HCT116 (cell line): ENCODE measurements around the gene DGKZ. TPM values are rescaled to one million over a fixed set of nuclear protein-coding genes. Genes with fewer than 3 reads are reported as not detected.
"Not testable (repeated sequence)": the region's sequence is repeated elsewhere in the genome, so short reads cannot be mapped to it uniquely, and the experiment has no call there.

Experiments
- ATAC-seq: fragments of 200-7000 bp; cut with Tn5 transposase; 2 replicates; pipeline ENCODE4 v1.9.1; 2020; ENCODE audit warnings: mild to moderate bottlenecking, moderate library complexity
- BruUV-seq: library from RNA; stranded (reverse); fragments of 400-500 nt; replicated peaks from 2 replicates; lab custom pipeline; 2021; lab: Mats Ljungman, UMichigan
- CTCF ChIA-PET: fragments of 300-600 bp; sonication (Branson Sonifier 250); formaldehyde crosslinking; loops from one replicate; lab custom pipeline; 2021; ENCODE audit warnings: antibody characterized with exemption; lab: Charles Lee
- POLR2A ChIA-PET: fragments of 300-600, 350-600 bp; sonication (Branson Sonifier 250); formaldehyde crosslinking; loops from one replicate; lab custom pipeline; 2021; ENCODE audit warnings: antibody characterized with exemption; lab: Charles Lee
- RAD21 ChIA-PET, 2 experiments: fragments of 300-600 bp; sonication (Branson Sonifier 250); formaldehyde crosslinking; loops; one replicate each; lab custom pipeline; 2023; ENCODE audit warnings: low total read pairs in 2 of 2; ENCODE audit not compliant: uncharacterized antibody in 2 of 2, unreplicated experiment in 2 of 2, low non-redundant PET in 1 of 2; lab: Charles Lee
- DNase-seq: peaks from one replicate; pipeline ENCODE4 v3.0.0-alpha.2; 2010; ENCODE audit warnings: low read depth, low spot score
- H2AFZ ChIP-seq: fragments of 200-600 bp; shearing (Covaris generic), sonication (generic); 2 replicates; pipeline ENCODE4 v1.6.1; 2017; ENCODE audit warnings: low read depth, mixed run types, mixed read lengths, antibody characterized with exemption, low read length; ENCODE audit not compliant: poor library complexity, severe bottlenecking
- H3K27ac ChIP-seq: 2 replicates; pipeline ENCODE4 v1.5.1; 2012; ENCODE audit warnings: low read depth, low read length
- H3K27me3 ChIP-seq: fragments of 200-600 bp; sonication (generic); 2 replicates; pipeline ENCODE4 v1.6.1; 2016; ENCODE audit warnings: mixed run types, low read length, mixed read lengths; ENCODE audit not compliant: insufficient read depth
- H3K36me3 ChIP-seq, 2 experiments: fragments of 200-500 bp in 1 of 2; fragments of 200-600 bp in 1 of 2; sonication (Bioruptor generic) in 1 of 2; sonication (generic) in 1 of 2; 2 replicates each; pipeline versions ENCODE4 v1.5.1 to v1.6.1; 2014 to 2016; ENCODE audit warnings: low read length in 2 of 2, inconsistent platforms in 1 of 2, mixed read lengths in 1 of 2, mixed run types in 1 of 2; ENCODE audit not compliant: insufficient read depth in 2 of 2, control insufficient read depth in 1 of 2
- H3K4me1 ChIP-seq, 2 experiments: fragments of 200-600 bp in 1 of 2; sonication (generic) in 1 of 2; 2 replicates each; pipeline versions ENCODE4 v1.5.1 to v1.6.1; 2012 to 2017; ENCODE audit warnings: low read length in 2 of 2, inconsistent platforms in 1 of 2, mild to moderate bottlenecking in 1 of 2, mixed read lengths in 1 of 2, mixed run types in 1 of 2, moderate library complexity in 1 of 2; ENCODE audit not compliant: insufficient read depth in 2 of 2, control insufficient read depth in 1 of 2
- H3K4me2 ChIP-seq: fragments of 200-600 bp; sonication (generic); 2 replicates; pipeline ENCODE4 v1.6.1; 2017; ENCODE audit warnings: mixed run types, low read length, mixed read lengths
- H3K4me3 ChIP-seq, 2 experiments: fragments of 200-600 bp in 1 of 2; sonication (generic) in 1 of 2; replicated peaks in 1 of 2; 2 replicates each; pipeline ENCODE4 v1.5.1; 2011 to 2016; ENCODE audit warnings: low read length in 2 of 2, control low read depth in 1 of 2, low read depth in 1 of 2, mild to moderate bottlenecking in 1 of 2, mixed read lengths in 1 of 2, mixed run types in 1 of 2
- H3K79me2 ChIP-seq: fragments of 200-600 bp; sonication (generic); 2 replicates; pipeline ENCODE4 v1.6.1; 2017; ENCODE audit warnings: mild to moderate bottlenecking, mixed run types, low read length, moderate library complexity, mixed read lengths; ENCODE audit not compliant: insufficient read depth
- H3K9ac ChIP-seq: fragments of 200-600 bp; sonication (generic); 2 replicates; pipeline ENCODE4 v1.6.1; 2016; ENCODE audit warnings: low read length, mixed read lengths
- H3K9me2 ChIP-seq: fragments of 200-600 bp; sonication (generic), shearing (Covaris generic); 2 replicates; pipeline ENCODE4 v1.6.1; 2017; ENCODE audit warnings: mixed run types, mild to moderate bottlenecking, moderate library complexity; ENCODE audit not compliant: insufficient read depth
- H3K9me3 ChIP-seq, 2 experiments: fragments of 200-500 bp in 1 of 2; fragments of 200-600 bp in 1 of 2; sonication (Bioruptor generic) in 1 of 2; sonication (generic) in 1 of 2; 2 replicates each; pipeline ENCODE4 v1.6.1; 2014 to 2017; ENCODE audit warnings: low read length in 2 of 2, mixed read lengths in 2 of 2, inconsistent platforms in 1 of 2, low read depth in 1 of 2, mild to moderate bottlenecking in 1 of 2, mixed run types in 1 of 2, moderate library complexity in 1 of 2; ENCODE audit not compliant: control insufficient read depth in 1 of 2, insufficient read depth in 1 of 2
- H4K20me1 ChIP-seq: fragments of 200-600 bp; sonication (generic), shearing (Covaris generic); 2 replicates; pipeline ENCODE4 v1.6.1; 2017; ENCODE audit warnings: mixed run types, mild to moderate bottlenecking, moderate library complexity; ENCODE audit not compliant: insufficient read depth
- CBX3 ChIP-seq: IDR thresholded peaks from 2 replicates; pipeline ENCODE4 v1.6.1; 2012; ENCODE audit warnings: low read depth
- EGR1 ChIP-seq: IDR thresholded peaks from 2 replicates; pipeline ENCODE4 v1.6.1; 2012; ENCODE audit warnings: low read depth
- EZH2phosphoT487 ChIP-seq: fragments of 200-600 bp; IDR thresholded peaks from 2 replicates; pipeline ENCODE4 v1.6.1; 2018; ENCODE audit warnings: antibody characterized with exemption, borderline replicate concordance
- POLR2A ChIP-seq: IDR thresholded peaks from 2 replicates; pipeline ENCODE4 v1.7.0; 2011; ENCODE audit warnings: borderline replicate concordance; ENCODE audit not compliant: insufficient read depth, insufficient read length; ENCODE audit errors: extremely low read depth
- RAD21 ChIP-seq: IDR thresholded peaks from 2 replicates; pipeline ENCODE4 v1.6.1; 2012; ENCODE audit warnings: low read depth, mild to moderate bottlenecking
- SIN3A ChIP-seq: IDR thresholded peaks from 2 replicates; pipeline ENCODE4 v1.6.1; 2012; ENCODE audit warnings: low read depth
- SRF ChIP-seq: IDR thresholded peaks from 2 replicates; pipeline ENCODE4 v1.6.1; 2012; ENCODE audit warnings: low read depth
- TCF7L2 ChIP-seq: IDR thresholded peaks from 2 replicates; pipeline ENCODE4 v1.7.0; 2011; ENCODE audit warnings: borderline replicate concordance, inconsistent platforms; ENCODE audit not compliant: insufficient read depth, insufficient read length; ENCODE audit errors: extremely low read depth
- YY1 ChIP-seq: IDR thresholded peaks from 2 replicates; pipeline ENCODE4 v1.6.1; 2011; ENCODE audit warnings: low read length, low read depth, moderate library complexity, mild to moderate bottlenecking; ENCODE audit not compliant: insufficient replicate concordance; ENCODE audit errors: extremely low read depth
- intact Hi-C: fragments of 100-400 bp; cut with micrococcal nuclease; formaldehyde crosslinking; loops from 2 replicates; pipeline ENCODE4 v1.10.0; 2022
- total RNA-seq: library from RNA; stranded (reverse); gene quantifications from one replicate; pipeline ENCODE4 v1.2.1, GENCODE V29; 2021; ENCODE audit not compliant: unreplicated experiment
- TF ChIP-seq, protein P1 (sequence below): IDR thresholded peaks from 2 replicates; pipeline ENCODE4 v1.6.1; 2012
- TF ChIP-seq, protein P2 (sequence below), 3 experiments: fragments of 200-600 bp in 1 of 3; sonication (generic) in 1 of 3; IDR thresholded peaks in 2 of 3; conservative IDR thresholded peaks in 1 of 3; 2 replicates each; pipeline ENCODE4 v1.5.1; 2012 to 2017; ENCODE audit warnings: low read depth in 2 of 3, low read length in 2 of 3, antibody characterized with exemption in 1 of 3, borderline replicate concordance in 1 of 3, control low read depth in 1 of 3, mild to moderate bottlenecking in 1 of 3, mixed read lengths in 1 of 3, mixed run types in 1 of 3, moderate library complexity in 1 of 3; ENCODE audit not compliant: insufficient read depth in 1 of 3
- TF ChIP-seq, protein P3 (sequence below): IDR thresholded peaks from 2 replicates; pipeline ENCODE4 v1.6.1; 2012
- TF ChIP-seq, protein P4 (sequence below): IDR thresholded peaks from 2 replicates; pipeline ENCODE4 v1.6.1; 2012; ENCODE audit warnings: low read depth

Gene DGKZ
- total RNA-seq, 1 experiment from 2014 or later: 70.2 TPM

DNA sequence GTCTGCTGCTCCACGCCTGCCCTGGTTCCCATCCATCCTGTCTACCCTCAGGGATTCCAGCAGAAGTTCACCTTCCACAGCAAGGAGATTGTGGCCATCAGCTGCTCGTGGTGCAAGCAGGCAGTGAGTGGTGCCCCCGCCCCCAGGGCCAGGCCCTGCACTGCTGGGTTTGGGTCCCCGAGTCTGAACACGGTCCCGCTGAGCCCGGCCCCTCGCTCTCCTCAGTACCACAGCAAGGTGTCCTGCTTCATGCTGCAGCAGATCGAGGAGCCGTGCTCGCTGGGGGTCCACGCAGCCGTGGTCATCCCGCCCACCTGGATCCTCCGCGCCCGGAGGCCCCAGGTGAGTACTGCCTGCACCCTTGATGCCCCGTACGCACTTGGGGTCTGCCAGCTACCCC lies 24.0 kb downstream of the DGKZ start:
- CTCF ChIA-PET, H3K9ac ChIP-seq, DNase-seq, H3K9me2 ChIP-seq, intact Hi-C loops, BruUV-seq, H3K9me3 ChIP-seq, H4K20me1 ChIP-seq, ATAC-seq, H3K27ac ChIP-seq, H2AFZ ChIP-seq, POLR2A ChIA-PET, H3K4me3 ChIP-seq, H3K4me2 ChIP-seq, H3K79me2 ChIP-seq, H3K27me3 ChIP-seq, RAD21 ChIA-PET: not testable (repeated sequence)
- peaks cover 5 to 12% of the 10 kb centered on the region in 2 experiments; a peak in 3 of 4 replicates for H3K36me3 ChIP-seq
- peaks cover 0 to 22% of the 10 kb centered on the region in 2 experiments; a peak in 2 of 4 replicates for H3K4me1 ChIP-seq

DNA sequence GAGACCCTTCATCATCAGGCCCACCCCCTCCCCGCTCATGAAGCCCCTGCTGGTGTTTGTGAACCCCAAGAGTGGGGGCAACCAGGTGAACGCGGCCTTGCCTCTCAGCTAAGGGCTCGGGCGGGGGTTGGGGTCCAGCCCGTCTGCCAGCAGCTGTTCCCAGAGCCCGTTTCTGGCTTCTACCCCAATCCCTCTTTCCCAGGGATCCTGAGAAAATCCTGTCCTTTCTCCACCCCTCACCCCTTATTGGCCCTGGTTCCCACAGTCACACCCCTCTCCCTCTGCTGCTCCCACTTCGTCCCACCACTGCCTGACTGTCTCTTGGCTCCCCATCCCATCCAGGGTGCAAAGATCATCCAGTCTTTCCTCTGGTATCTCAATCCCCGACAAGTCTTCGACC lies 24.8 kb downstream of the DGKZ start:
- ATAC-seq: no peak
- H3K9ac ChIP-seq: no peak overlapping the region
- H3K4me2 ChIP-seq: no peak overlapping the region
- no peaks in the 10 kb centered on the region for H3K9me2 ChIP-seq
- CTCF ChIA-PET: no interaction called here
- peaks cover 5 to 12% of the 10 kb centered on the region in 2 experiments; a peak in 3 of 4 replicates for H3K36me3 ChIP-seq
- no peak overlapping the region for H3K4me3 ChIP-seq
- POLR2A ChIA-PET: no interaction called here
- no peak overlapping the region for H3K27ac ChIP-seq
- H3K4me1 ChIP-seq: peaks cover 0 to 17% of the 10 kb centered on the region in 2 experiments; a peak in 2 of 4 replicates
- intact Hi-C loops: no loop called here
- DNase-seq: no peak
- RAD21 ChIA-PET: no interaction called here
- H2AFZ ChIP-seq: no peak overlapping the region
- H4K20me1 ChIP-seq: no peaks in the 10 kb centered on the region
- no peaks in the 10 kb centered on the region for H3K27me3 ChIP-seq
- BruUV-seq: no TSS peak
- H3K79me2 ChIP-seq: no peaks in the 10 kb centered on the region
- H3K9me3 ChIP-seq: no peaks in the 10 kb centered on the region
- TF ChIP-seq EZH2phosphoT487: no peak
- no peak for TF ChIP-seq TCF7L2
- TF ChIP-seq, protein P1, sequence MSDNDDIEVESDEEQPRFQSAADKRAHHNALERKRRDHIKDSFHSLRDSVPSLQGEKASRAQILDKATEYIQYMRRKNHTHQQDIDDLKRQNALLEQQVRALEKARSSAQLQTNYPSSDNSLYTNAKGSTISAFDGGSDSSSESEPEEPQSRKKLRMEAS: no peak
- no peak for TF ChIP-seq CBX3
- no peak for TF ChIP-seq POLR2A
- TF ChIP-seq RAD21: no peak
- TF ChIP-seq, protein P2, sequence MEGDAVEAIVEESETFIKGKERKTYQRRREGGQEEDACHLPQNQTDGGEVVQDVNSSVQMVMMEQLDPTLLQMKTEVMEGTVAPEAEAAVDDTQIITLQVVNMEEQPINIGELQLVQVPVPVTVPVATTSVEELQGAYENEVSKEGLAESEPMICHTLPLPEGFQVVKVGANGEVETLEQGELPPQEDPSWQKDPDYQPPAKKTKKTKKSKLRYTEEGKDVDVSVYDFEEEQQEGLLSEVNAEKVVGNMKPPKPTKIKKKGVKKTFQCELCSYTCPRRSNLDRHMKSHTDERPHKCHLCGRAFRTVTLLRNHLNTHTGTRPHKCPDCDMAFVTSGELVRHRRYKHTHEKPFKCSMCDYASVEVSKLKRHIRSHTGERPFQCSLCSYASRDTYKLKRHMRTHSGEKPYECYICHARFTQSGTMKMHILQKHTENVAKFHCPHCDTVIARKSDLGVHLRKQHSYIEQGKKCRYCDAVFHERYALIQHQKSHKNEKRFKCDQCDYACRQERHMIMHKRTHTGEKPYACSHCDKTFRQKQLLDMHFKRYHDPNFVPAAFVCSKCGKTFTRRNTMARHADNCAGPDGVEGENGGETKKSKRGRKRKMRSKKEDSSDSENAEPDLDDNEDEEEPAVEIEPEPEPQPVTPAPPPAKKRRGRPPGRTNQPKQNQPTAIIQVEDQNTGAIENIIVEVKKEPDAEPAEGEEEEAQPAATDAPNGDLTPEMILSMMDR (IDR thresholded peaks at IDR 0.05 in 2 of 3, conservative IDR thresholded peaks at IDR 0.05 in 1 of 3; ENCODE audit: borderline replicate concordance in 1 of 3, insufficient read depth in 1 of 3, low read depth in 2 of 3, low read length in 2 of 3): no peak
- no peak for TF ChIP-seq YY1
- TF ChIP-seq, protein P3, sequence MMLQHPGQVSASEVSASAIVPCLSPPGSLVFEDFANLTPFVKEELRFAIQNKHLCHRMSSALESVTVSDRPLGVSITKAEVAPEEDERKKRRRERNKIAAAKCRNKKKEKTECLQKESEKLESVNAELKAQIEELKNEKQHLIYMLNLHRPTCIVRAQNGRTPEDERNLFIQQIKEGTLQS: no peak
- TF ChIP-seq SRF: no peak
- TF ChIP-seq EGR1: no peak
- TF ChIP-seq, protein P4, sequence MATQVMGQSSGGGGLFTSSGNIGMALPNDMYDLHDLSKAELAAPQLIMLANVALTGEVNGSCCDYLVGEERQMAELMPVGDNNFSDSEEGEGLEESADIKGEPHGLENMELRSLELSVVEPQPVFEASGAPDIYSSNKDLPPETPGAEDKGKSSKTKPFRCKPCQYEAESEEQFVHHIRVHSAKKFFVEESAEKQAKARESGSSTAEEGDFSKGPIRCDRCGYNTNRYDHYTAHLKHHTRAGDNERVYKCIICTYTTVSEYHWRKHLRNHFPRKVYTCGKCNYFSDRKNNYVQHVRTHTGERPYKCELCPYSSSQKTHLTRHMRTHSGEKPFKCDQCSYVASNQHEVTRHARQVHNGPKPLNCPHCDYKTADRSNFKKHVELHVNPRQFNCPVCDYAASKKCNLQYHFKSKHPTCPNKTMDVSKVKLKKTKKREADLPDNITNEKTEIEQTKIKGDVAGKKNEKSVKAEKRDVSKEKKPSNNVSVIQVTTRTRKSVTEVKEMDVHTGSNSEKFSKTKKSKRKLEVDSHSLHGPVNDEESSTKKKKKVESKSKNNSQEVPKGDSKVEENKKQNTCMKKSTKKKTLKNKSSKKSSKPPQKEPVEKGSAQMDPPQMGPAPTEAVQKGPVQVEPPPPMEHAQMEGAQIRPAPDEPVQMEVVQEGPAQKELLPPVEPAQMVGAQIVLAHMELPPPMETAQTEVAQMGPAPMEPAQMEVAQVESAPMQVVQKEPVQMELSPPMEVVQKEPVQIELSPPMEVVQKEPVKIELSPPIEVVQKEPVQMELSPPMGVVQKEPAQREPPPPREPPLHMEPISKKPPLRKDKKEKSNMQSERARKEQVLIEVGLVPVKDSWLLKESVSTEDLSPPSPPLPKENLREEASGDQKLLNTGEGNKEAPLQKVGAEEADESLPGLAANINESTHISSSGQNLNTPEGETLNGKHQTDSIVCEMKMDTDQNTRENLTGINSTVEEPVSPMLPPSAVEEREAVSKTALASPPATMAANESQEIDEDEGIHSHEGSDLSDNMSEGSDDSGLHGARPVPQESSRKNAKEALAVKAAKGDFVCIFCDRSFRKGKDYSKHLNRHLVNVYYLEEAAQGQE: no peak
- no peak for TF ChIP-seq SIN3A
